Hematopoietic multipotent progenitor cell treated with erythropoietin and hydrocortisone succinate and interleukin-3 and kit ligand, for 17 days (in vitro differentiated cells): Measurements from ENCODE around the gene TJP3.
"Not testable (repeated sequence)": the region's sequence is repeated elsewhere in the genome, so short reads cannot be mapped to it uniquely, and the experiment has no call there.

Experiments used
- DNase-seq: peaks from one replicate; pipeline ENCODE4 v3.0.0-alpha.2; 2015; ENCODE audit warnings: low spot score

Gene TJP3

GRCh38 chr19:3708207-3708931, at the start of gene TJP3:
TJP3 (plus strand) TSS chr19:3708384; CDS start chr19:3728433, 20,049 bp downstream.
- no peak for DNase-seq

- DNase-seq = no peak
Measured at GRCh38 chr19:3658870-3659745, 49.1 kb upstream of the TJP3 start.

- no peak for DNase-seq
Measured at GRCh38 chr19:3659746-3660112, 48.5 kb upstream of the TJP3 start.

GRCh38 chr19:3660493-3661219, 47.5 kb upstream of the TJP3 start:
- DNase-seq = no peak

GRCh38 chr19:3661284-3662238, 46.6 kb upstream of the TJP3 start:
- DNase-seq = no peak

GRCh38 chr19:3663838-3664237, 44.3 kb upstream of the TJP3 start:
- DNase-seq = no peak

- no peak for DNase-seq
Measured at GRCh38 chr19:3664879-3665642, 43.1 kb upstream of the TJP3 start.

GRCh38 chr19:3665681-3666544, 42.3 kb upstream of the TJP3 start:
- peak; percentile 60 for DNase-seq

- DNase-seq = not testable (repeated sequence)
Measured at GRCh38 chr19:3666545-3666856, 41.7 kb upstream of the TJP3 start.

GRCh38 chr19:3667037-3667638, 41.0 kb upstream of the TJP3 start:
- no peak for DNase-seq

- no peak for DNase-seq
Measured at GRCh38 chr19:3667766-3668165, 40.4 kb upstream of the TJP3 start.

- DNase-seq = no peak
Measured at GRCh38 chr19:3668331-3669081, 39.7 kb upstream of the TJP3 start.

- no peak for DNase-seq
Measured at GRCh38 chr19:3669082-3669946, 38.9 kb upstream of the TJP3 start.

- no peak for DNase-seq
Measured at GRCh38 chr19:3669947-3670795, 38.0 kb upstream of the TJP3 start.

- DNase-seq = peak; percentile 34
Measured at GRCh38 chr19:3670796-3671679, 37.1 kb upstream of the TJP3 start.
